D721Med (cell line): ENCODE results near the gene PLA2R1.

Experiments
- DNase-seq: peaks from one replicate; pipeline ENCODE4 v3.0.0; 2011; ENCODE audit warnings: low spot score; ENCODE audit not compliant: insufficient read length
- FAIRE-seq: peaks from 2 replicates; lab custom pipeline; 2011; peaks lifted over from hg19 to GRCh38; lab: Jason Lieb, UNC
- CTCF ChIP-seq: IDR thresholded peaks from 2 replicates; pipeline ENCODE4 v1.5.1; 2012; ENCODE audit warnings: mild to moderate bottlenecking, control low read depth; ENCODE audit not compliant: insufficient read depth; ENCODE audit errors: missing control alignments

The PLA2R1 gene

DNA sequence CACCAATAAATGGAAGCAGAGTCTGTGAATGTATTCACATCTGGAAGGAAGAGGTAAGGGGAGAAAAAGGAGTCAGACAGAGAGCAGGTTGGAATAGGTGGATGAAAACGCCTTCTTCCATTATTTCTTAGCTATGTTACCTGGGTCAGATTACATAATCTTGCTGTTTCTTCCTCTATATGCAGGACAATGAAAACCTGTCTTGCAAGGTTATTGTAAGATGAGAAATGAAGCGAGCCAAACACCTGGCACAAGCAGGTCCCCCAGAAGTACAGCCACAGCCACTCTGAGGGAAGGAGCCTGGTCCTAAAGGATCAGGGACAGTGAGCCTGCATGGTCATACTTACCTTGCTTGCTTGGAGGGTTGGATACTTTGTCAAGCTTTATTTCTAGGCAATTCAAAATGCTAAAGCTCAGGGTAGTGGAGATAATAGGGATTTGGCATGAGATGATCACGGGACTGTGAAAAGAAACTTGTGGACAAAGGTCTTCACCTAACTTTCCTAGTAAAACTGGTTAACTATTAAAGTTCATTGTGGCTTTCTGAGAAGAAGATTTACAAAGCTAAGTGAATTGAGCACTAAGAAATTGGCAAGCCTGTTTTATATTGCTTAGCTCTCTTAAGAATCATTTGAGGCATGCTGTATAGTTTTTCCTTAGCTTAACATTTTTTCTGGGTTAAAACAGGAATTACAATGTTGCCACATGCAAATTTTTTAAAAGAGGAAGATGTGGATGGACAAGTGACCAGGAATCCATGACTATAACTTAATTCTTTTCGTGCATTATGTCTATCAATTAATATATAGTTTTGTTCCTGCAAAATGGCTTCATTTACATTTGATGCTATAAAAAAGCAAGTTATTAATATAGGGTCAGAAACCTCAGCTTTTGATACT lies 15.7 kb upstream of the PLA2R1 start:
- FAIRE-seq (no peak), DNase-seq (no peak)
- TF ChIP-seq CTCF = no peak

- FAIRE-seq (no peak), DNase-seq (no peak)
- TF ChIP-seq CTCF = no peak
Observed at GRCh38 chr2:160076914-160077313, 14.5 kb upstream of the PLA2R1 start.

- TF ChIP-seq CTCF = no peak
- FAIRE-seq (no peak), DNase-seq (no peak)
Observed at GRCh38 chr2:160076241-160076640, 13.8 kb upstream of the PLA2R1 start.

GRCh38 chr2:160075171-160075570 lies 12.8 kb upstream of the PLA2R1 start:
- DNase-seq (no peak), FAIRE-seq (no peak)
- TF ChIP-seq CTCF = no peak

DNA sequence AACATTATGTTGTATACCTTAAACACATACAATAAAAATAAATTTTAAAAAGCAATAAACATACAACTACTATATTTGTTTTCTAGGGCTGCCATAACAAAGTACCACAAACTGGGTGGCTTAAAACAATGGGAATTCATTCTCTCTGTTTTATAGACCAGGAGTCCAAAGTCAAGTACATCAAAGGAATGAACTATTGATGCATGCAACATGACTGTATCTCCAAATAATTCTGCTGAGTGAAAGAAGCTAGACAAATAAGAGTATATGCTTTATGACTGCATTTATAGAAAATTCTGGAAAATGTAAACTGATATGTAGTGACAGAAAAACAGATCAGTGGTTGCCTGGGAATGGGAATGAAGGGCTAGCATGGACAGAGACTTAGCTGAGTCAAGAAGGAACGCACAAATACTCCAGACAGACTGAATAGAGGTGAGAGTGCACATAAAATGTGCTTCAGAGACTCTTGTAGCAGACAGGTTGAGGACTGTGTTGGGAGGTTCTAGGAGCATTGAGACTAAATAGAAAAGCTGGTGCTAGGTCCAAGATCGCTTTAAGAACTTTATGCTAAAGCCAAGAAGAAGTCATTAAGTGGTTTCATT lies 11.0 kb upstream of the PLA2R1 start:
- FAIRE-seq (no peak), DNase-seq (no peak)
- TF ChIP-seq CTCF = no peak

DNA sequence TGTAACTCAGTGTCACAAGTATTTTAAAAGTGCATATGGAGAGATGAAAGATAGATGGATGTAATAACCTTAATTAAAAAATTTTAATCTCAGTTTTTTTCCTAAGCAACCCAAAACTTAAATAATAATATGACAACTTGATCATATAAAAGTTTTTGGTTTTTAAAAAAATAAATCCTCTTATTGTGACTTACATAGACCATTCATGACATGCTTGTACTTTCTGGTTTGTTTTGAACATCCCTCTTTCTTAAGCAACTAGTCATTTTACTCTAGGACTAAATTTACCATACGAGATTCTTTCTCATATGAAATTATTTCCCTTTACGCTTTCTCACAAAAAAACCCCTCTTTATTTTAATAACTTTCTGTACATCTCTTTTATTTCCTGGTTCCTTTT lies 6.5 kb upstream of the PLA2R1 start:
- FAIRE-seq = no peak
- TF ChIP-seq CTCF = no peak

GRCh38 chr2:160064916-160065315 lies 2.5 kb upstream of the PLA2R1 start:
- FAIRE-seq (no peak), DNase-seq (no peak)
- no peak for TF ChIP-seq CTCF

More for the DNA sequence above, 6.5 kb upstream of the PLA2R1 start:
- no peak for DNase-seq
